ENCODE data around the gene PAPLN. TPM values are rescaled to one million over a fixed set of nuclear protein-coding genes. Genes with fewer than 3 reads are reported as not detected.
A peak's percentile ranks its signal among the peaks of the same experiment; 100 is the strongest.

Gene PAPLN
- total RNA-seq, 1 experiment from 2014 or later, result 22.2 TPM

- Histone ChIP-seq H3K4me3 (ENCODE audit: low read depth in 2 of 2, low read length in 2 of 2) (peak overlapping the region; percentile 53 to 64), H3K4me1 (ENCODE audit: control insufficient read depth, insufficient read depth, low read length) (peaks cover 5% of the 10 kb centered on the region; the same call in 1 of the 2 replicates), H3K36me3 (ENCODE audit: control insufficient read depth, insufficient read depth, low read length) (no peaks in the 10 kb centered on the region), H3K27ac (ENCODE audit: low read length) (peak overlapping the region; percentile 69), H3K27me3 (ENCODE audit: control insufficient read depth, insufficient read depth, low read length) (no peaks in the 10 kb centered on the region), H3K9me3 (ENCODE audit: control insufficient read depth, insufficient read depth, low read depth, low read length) (no peaks in the 10 kb centered on the region)
- intact Hi-C loops (cut with micrococcal nuclease; ENCODE audit: unreplicated experiment), result no loop called here
- ATAC-seq (peak; percentile 93), DNase-seq (ENCODE audit: low read depth, low spot score) (no peak)
- CTCF ChIA-PET, result interaction anchor here (0.6 kb wide), 1 partner anchor 265 kb away, joined by 3 read pairs; no protein-coding TSS in a partner anchor
- TF ChIP-seq SIN3A (IDR thresholded peaks at IDR 0.05; ENCODE audit: borderline replicate concordance, insufficient read depth, low read depth, low read length) (no peak), POLR2AphosphoS5 (IDR thresholded peaks at IDR 0.05; ENCODE audit: low read depth, low read length) (peak; percentile 46; the same call in 1 of the 2 replicates), TCF7L2 (IDR thresholded peaks at IDR 0.05; ENCODE audit: low read depth, low read length) (no peak)
- TF ChIP-seq, protein P1, sequence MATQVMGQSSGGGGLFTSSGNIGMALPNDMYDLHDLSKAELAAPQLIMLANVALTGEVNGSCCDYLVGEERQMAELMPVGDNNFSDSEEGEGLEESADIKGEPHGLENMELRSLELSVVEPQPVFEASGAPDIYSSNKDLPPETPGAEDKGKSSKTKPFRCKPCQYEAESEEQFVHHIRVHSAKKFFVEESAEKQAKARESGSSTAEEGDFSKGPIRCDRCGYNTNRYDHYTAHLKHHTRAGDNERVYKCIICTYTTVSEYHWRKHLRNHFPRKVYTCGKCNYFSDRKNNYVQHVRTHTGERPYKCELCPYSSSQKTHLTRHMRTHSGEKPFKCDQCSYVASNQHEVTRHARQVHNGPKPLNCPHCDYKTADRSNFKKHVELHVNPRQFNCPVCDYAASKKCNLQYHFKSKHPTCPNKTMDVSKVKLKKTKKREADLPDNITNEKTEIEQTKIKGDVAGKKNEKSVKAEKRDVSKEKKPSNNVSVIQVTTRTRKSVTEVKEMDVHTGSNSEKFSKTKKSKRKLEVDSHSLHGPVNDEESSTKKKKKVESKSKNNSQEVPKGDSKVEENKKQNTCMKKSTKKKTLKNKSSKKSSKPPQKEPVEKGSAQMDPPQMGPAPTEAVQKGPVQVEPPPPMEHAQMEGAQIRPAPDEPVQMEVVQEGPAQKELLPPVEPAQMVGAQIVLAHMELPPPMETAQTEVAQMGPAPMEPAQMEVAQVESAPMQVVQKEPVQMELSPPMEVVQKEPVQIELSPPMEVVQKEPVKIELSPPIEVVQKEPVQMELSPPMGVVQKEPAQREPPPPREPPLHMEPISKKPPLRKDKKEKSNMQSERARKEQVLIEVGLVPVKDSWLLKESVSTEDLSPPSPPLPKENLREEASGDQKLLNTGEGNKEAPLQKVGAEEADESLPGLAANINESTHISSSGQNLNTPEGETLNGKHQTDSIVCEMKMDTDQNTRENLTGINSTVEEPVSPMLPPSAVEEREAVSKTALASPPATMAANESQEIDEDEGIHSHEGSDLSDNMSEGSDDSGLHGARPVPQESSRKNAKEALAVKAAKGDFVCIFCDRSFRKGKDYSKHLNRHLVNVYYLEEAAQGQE (IDR thresholded peaks at IDR 0.05; ENCODE audit: insufficient read depth in 1 of 2, low read depth in 2 of 2, low read length in 1 of 2), result no peak
- TF ChIP-seq, protein P2, sequence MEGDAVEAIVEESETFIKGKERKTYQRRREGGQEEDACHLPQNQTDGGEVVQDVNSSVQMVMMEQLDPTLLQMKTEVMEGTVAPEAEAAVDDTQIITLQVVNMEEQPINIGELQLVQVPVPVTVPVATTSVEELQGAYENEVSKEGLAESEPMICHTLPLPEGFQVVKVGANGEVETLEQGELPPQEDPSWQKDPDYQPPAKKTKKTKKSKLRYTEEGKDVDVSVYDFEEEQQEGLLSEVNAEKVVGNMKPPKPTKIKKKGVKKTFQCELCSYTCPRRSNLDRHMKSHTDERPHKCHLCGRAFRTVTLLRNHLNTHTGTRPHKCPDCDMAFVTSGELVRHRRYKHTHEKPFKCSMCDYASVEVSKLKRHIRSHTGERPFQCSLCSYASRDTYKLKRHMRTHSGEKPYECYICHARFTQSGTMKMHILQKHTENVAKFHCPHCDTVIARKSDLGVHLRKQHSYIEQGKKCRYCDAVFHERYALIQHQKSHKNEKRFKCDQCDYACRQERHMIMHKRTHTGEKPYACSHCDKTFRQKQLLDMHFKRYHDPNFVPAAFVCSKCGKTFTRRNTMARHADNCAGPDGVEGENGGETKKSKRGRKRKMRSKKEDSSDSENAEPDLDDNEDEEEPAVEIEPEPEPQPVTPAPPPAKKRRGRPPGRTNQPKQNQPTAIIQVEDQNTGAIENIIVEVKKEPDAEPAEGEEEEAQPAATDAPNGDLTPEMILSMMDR (IDR thresholded peaks at IDR 0.05), result no peak
- BruUV-seq (replicated peaks), result no TSS peak
- in situ Hi-C loops (cut with HindIII; ENCODE audit: low pct_unique_long_range_greater_than_20kb, low sequenced_read_pairs), result no loop called here
- POLR2A ChIA-PET, result interaction anchor here (0.6 kb wide), 1 partner anchor 18 kb away, joined by 3 read pairs; no protein-coding TSS in a partner anchor
These were observed 8.4 kb downstream of the PAPLN start for GRCh38 chr14:73245480-73246325.

GRCh38 chr14:73246387-73247150, 9.3 kb downstream of the PAPLN start:
- TF ChIP-seq POLR2AphosphoS5 (IDR thresholded peaks at IDR 0.05; ENCODE audit: low read depth, low read length) (no peak), SIN3A (IDR thresholded peaks at IDR 0.05; ENCODE audit: borderline replicate concordance, insufficient read depth, low read depth, low read length) (no peak), TCF7L2 (IDR thresholded peaks at IDR 0.05; ENCODE audit: low read depth, low read length) (no peak)
- TF ChIP-seq, protein P1 (IDR thresholded peaks at IDR 0.05; ENCODE audit: insufficient read depth in 1 of 2, low read depth in 2 of 2, low read length in 1 of 2), result no peak
- TF ChIP-seq, protein P2 (IDR thresholded peaks at IDR 0.05), result no peak
- ATAC-seq (no peak), DNase-seq (ENCODE audit: low read depth, low spot score) (no peak)
- Histone ChIP-seq H3K4me1 (ENCODE audit: control insufficient read depth, insufficient read depth, low read length) (peaks cover 5% of the 10 kb centered on the region; the same call in 1 of the 2 replicates), H3K27me3 (ENCODE audit: control insufficient read depth, insufficient read depth, low read length) (no peaks in the 10 kb centered on the region), H3K27ac (ENCODE audit: low read length) (peak overlapping the region; percentile 69), H3K4me3 (ENCODE audit: low read depth in 2 of 2, low read length in 2 of 2) (peak overlapping the region; percentile 53 to 64), H3K36me3 (ENCODE audit: control insufficient read depth, insufficient read depth, low read length) (no peaks in the 10 kb centered on the region), H3K9me3 (ENCODE audit: control insufficient read depth, insufficient read depth, low read depth, low read length) (no peaks in the 10 kb centered on the region)
- ChIA-PET CTCF (interaction anchor here (0.6 kb wide), 1 partner anchor 264 kb away, joined by 3 read pairs; no protein-coding TSS in a partner anchor), POLR2A (interaction anchor here (0.6 kb wide), 1 partner anchor 19 kb away, joined by 3 read pairs; no protein-coding TSS in a partner anchor)
- TSS peak; percentile 72 for BruUV-seq (replicated peaks)
- in situ Hi-C loops (cut with HindIII; ENCODE audit: low pct_unique_long_range_greater_than_20kb, low sequenced_read_pairs) (no loop called here), intact Hi-C loops (cut with micrococcal nuclease; ENCODE audit: unreplicated experiment) (no loop called here)
